Right lobe of liver (tissue), 6 donors: Measurements from ENCODE around the gene PLCXD1. TPM values are rescaled to one million over a fixed set of nuclear protein-coding genes. Genes with fewer than 3 reads are reported as not detected.
"Not testable (repeated sequence)": the region's sequence is repeated elsewhere in the genome, so short reads cannot be mapped to it uniquely, and the experiment has no call there.

ENCODE experiments used
- ATAC-seq, 4 donors: fragments of 200-7000 bp; cut with Tn5 transposase; one replicate each; pipeline ENCODE4 v1.9.1; 2020; ENCODE audit warnings: mild to moderate bottlenecking in 4 of 4, moderate library complexity in 4 of 4
- DNase-seq, 3 donors: peaks; one replicate each; pipeline ENCODE4 v3.0.0-alpha.2; 2020
- H3K27ac ChIP-seq, 3 donors: fragments of 200-600 bp; one replicate each; pipeline ENCODE4 v1.8.0; 2022
- H3K27me3 ChIP-seq, 2 donors: fragments of 200-600 bp; one replicate each; pipeline ENCODE4 v1.8.0; 2022
- H3K36me3 ChIP-seq, 4 donors: fragments of 200-600 bp; sonication (generic) in 1 of 4; one replicate each; pipeline versions ENCODE4 v1.5.1 to v1.8.0; 2017 to 2022; ENCODE audit warnings: control low read depth in 1 of 4
- H3K4me1 ChIP-seq, 4 donors: fragments of 200-600 bp; sonication (generic) in 1 of 4; one replicate each; pipeline versions ENCODE4 v1.5.1 to v1.8.0; 2017 to 2022; ENCODE audit warnings: control low read depth in 1 of 4
- H3K4me3 ChIP-seq, 3 donors: fragments of 200-600 bp; one replicate each; pipeline ENCODE4 v1.8.0; 2022
- H3K9me3 ChIP-seq, 4 donors: fragments of 200-600 bp; sonication (generic) in 1 of 4; one replicate each; pipeline versions ENCODE4 v1.5.1 to v1.8.0; 2017 to 2022; ENCODE audit warnings: control low read depth in 1 of 4
- CTCF ChIP-seq, 4 donors: fragments of 200-600 bp in 3 of 4; fragments of 450-650 bp in 1 of 4; IDR thresholded peaks; one replicate each; pipeline versions ENCODE4 v1.5.1 to v1.8.0; 2016 to 2022; ENCODE audit warnings: antibody characterized with exemption in 4 of 4, mild to moderate bottlenecking in 2 of 4
- POLR2A ChIP-seq: fragments of 450-650 bp; IDR thresholded peaks from one replicate; pipeline ENCODE4 v1.6.1; 2017; ENCODE audit warnings: antibody characterized with exemption, mild to moderate bottlenecking
- WGBS: methylation state at CpG from one replicate; pipeline ENCODE4 v1.1.6; 2018; ENCODE audit warnings: low coverage, low lambda C conversion rate; ENCODE audit not compliant: insufficient coverage; ENCODE audit errors: missing lambda C conversion rate; 5-methylcytosine and 5-hydroxymethylcytosine counted together
- intact Hi-C, 2 donors: fragments of 100-400 bp; cut with DNase I; formaldehyde crosslinking; loops; one replicate each; pipeline versions ENCODE4 v1.11.2 to v1.14.1; 2022
- total RNA-seq, 6 experiments: library from RNA; depleted of rRNA in 2 of 6; stranded (reverse); fragments of >200 nt in 2 of 6; fragmentation: NEBNext Ultra II Directional in 3 of 6; extraction: Animal tissue kit (Norgen Biotek cat#: 25700) in 3 of 6; gene quantifications; one replicate each; pipeline versions ENCODE4 v1.1.0 to v1.2.4, GENCODE V29; 2016 to 2023
- donor health status: DM: no; HTN: yes; CAD: no.
- donor health status: DM: no; HTN: no; CAD: no.
- donor health status: DM: no; HTN: no; CAD: no.
- donor health status: DM: no; HTN: yes; CAD: no.
- donor health status: DM: no; HTN: yes; CAD: no.

The PLCXD1 gene
- total RNA-seq, 6 experiments from 2014 or later = 3.4 to 11.2 (median 5.1) TPM

- no peaks in the 10 kb centered on the region for H3K9me3 ChIP-seq
- no peak for TF ChIP-seq POLR2A
- TF ChIP-seq CTCF (IDR thresholded peaks at IDR 0.05) = no peak
- H3K4me3 ChIP-seq = no peak overlapping the region
- no peak overlapping the region for H3K27ac ChIP-seq
- ATAC-seq (no peak), DNase-seq (peak; percentile 6 to 50 (median 30))
- intact Hi-C loops = no loop called here
- peaks cover 0 to 9% (median 3%) of the 10 kb centered on the region in 4 donors for H3K36me3 ChIP-seq
- no peaks in the 10 kb centered on the region for H3K4me1 ChIP-seq
- no peaks in the 10 kb centered on the region for H3K27me3 ChIP-seq
- 96% methylated on average over 25 of the region's 36 CpGs for WGBS
These were observed 17.8 kb downstream of the PLCXD1 start for GRCh38 chrX:298993-299392.

- H3K9me3 ChIP-seq = no peaks in the 10 kb centered on the region
- no peak for DNase-seq
- H3K27me3 ChIP-seq = no peaks in the 10 kb centered on the region
- TF ChIP-seq CTCF (IDR thresholded peaks at IDR 0.05) = no peak
- no peak for TF ChIP-seq POLR2A
- WGBS = 95% methylated on average over 8 of the region's 8 CpGs
- peaks cover 0 to 12% (median 3%) of the 10 kb centered on the region in 4 donors for H3K36me3 ChIP-seq
- no peak overlapping the region for H3K27ac ChIP-seq
- H3K4me3 ChIP-seq = no peak overlapping the region
- intact Hi-C loops = no loop called here
- no peaks in the 10 kb centered on the region for H3K4me1 ChIP-seq
- ATAC-seq = no peak
These were observed 19.2 kb downstream of the PLCXD1 start for GRCh38 chrX:300334-300733.

GRCh38 chrX:302975-303374 lies 21.8 kb downstream of the PLCXD1 start:
- Histone ChIP-seq H3K27me3 (no peaks in the 10 kb centered on the region), H3K36me3 (peaks cover 0 to 34% (median 7%) of the 10 kb centered on the region in 4 donors), H3K27ac (no peak overlapping the region), H3K4me3 (no peak overlapping the region), H3K9me3 (no peaks in the 10 kb centered on the region), H3K4me1 (no peaks in the 10 kb centered on the region)
- intact Hi-C loops = no loop called here
- 86% methylated on average over 8 of the region's 19 CpGs for WGBS
- ATAC-seq (no peak), DNase-seq (peak in 2 of 3 donors; percentile 6 to 16)
- TF ChIP-seq CTCF (IDR thresholded peaks at IDR 0.05) (no peak), POLR2A (no peak)

- intact Hi-C loops, H3K27ac ChIP-seq, ATAC-seq, H3K4me1 ChIP-seq, H3K9me3 ChIP-seq, H3K27me3 ChIP-seq, H3K4me3 ChIP-seq: not testable (repeated sequence)
- WGBS = 95% methylated on average over 6 of the region's 12 CpGs
- H3K36me3 ChIP-seq = peaks cover 0 to 51% (median 4%) of the 10 kb centered on the region in 4 donors
- peak; percentile 6 to 34 (median 23) for DNase-seq
These were observed 24.8 kb downstream of the PLCXD1 start for GRCh38 chrX:305781-306613.

GRCh38 chrX:306614-307251 lies 25.6 kb downstream of the PLCXD1 start:
- peaks cover 0 to 59% (median 9%) of the 10 kb centered on the region in 4 donors for H3K36me3 ChIP-seq
- H3K4me3 ChIP-seq, H3K9me3 ChIP-seq, ATAC-seq, H3K27ac ChIP-seq, DNase-seq, intact Hi-C loops, H3K27me3 ChIP-seq, H3K4me1 ChIP-seq: not testable (repeated sequence)
- WGBS = 100% methylated on average over 1 of the region's 3 CpGs
